AG20443 (cell line): ENCODE data around the gene SPPL3.

Experiments
- DNase-seq: peaks from one replicate; pipeline ENCODE4 v3.0.0; 2012; ENCODE audit warnings: low spot score, mixed read lengths

The SPPL3 gene

GRCh38 chr12:120721866-120722265, 182.3 kb downstream of the SPPL3 start:
- DNase-seq = no peak

DNA sequence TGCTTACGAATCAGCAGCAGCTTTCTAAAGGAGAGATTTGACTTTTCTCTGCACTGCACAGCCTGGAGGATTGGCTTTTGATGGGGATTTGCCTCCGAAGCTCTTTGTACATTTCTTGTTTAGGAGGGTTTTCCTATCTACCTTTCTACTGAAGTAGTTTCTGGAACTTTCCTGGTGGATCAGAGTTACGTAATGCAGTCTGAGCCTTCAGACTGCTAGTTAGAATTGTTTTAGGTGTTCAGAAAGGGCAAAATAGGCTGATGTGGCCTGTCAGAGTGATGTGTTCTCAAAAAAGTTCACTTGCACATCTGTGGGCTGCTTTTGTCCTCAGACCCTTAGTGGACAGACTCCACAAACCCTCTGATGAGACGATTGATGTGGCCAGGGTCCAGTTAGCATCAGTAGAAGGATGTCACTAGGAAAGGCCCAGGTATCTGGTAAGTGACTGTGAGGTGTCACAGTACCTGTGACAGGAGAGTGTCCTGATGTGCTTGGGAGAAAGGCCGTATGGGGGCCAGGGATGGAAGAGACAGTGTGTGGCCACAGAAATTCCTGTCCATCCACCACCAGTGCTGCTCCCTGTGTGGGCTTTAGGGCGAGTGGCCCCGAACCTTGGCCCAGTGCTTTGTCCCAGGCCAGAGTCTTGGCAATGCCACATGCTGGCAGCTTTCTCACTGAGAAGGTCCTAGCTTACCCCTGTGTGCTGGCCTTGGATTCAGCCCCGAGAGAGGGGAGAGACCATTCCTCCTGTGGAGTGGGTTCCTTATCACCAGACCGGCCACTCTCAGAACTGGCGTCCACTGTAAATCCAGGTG, 183.0 kb downstream of the SPPL3 start:
- DNase-seq = no peak

- peak; percentile 80 for DNase-seq
Measured at GRCh38 chr12:120720234-120720986, 183.7 kb downstream of the SPPL3 start.

- DNase-seq = no peak
Measured at GRCh38 chr12:120719496-120720233, 184.5 kb downstream of the SPPL3 start.

- no peak for DNase-seq
Measured at GRCh38 chr12:120719072-120719471, 185.1 kb downstream of the SPPL3 start.

DNA sequence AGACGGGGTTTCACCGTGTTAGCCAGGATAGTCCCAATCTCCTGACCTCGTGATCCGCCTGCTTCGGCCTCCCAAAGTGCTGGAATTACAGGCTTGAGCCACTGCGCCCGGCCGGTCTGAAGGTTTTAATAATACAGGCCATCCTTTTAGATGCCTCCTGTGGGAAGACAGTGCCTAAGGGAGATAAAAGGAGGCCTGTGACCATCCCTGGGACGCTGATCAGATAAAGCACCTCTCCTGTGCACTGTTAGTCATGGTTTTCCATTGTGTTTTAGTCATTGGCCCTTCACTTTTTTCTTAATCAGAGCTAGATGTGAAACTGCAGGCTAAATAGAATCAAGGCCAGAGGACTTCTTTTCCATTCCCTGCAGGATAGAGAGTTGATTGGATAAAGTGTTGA, 186.1 kb downstream of the SPPL3 start:
- no peak for DNase-seq

DNA sequence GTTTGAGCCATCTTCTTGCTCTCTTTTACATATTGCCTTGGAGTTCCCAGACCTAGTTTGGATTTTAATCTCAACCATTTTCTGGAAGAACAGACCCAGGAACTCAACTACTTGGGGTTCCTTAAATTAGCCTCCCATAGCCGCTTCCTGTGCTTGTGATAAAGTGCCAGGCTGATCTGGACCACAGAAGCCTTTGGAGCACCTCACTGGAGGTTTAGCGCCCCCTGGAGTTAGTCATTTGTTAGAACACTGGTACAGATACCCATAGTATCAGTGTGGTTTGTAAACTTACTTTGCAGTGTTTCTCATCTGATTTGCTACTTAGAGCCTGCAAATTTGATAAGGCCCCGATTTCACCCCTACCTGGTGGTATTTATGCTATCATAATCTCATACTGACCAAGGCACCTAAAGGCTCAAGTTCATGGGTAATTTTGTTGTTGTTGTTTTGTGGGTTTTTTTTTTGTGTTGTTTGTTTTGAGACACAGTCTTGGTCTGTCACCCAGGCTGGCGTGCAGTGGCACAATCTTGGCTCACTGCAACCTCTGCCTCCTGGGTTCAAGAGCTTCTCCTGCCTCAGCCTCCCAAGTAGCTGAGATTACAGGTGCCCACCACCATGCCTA, 190.2 kb downstream of the SPPL3 start:
- DNase-seq = peak; percentile 82

DNA sequence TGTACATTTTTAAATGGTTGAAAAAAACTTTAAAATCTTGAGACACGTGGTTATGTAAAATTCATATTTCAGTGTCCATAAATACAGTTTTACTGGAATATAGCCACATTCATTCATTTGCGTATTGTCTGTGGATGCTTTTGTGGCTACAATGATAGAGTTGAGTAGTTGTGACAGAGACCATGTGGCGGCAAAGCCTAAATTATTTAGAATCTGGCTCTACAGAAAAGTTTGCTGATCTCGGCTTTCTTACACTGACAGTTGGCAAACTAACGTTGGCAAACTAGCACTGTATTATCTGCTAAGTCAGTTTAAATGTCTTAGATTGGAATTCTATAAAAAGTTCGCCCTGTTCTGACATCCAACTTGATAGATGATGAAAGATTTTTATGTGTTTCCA, 191.5 kb downstream of the SPPL3 start:
- no peak for DNase-seq
